Adrenal gland (tissue), 12 donors: ENCODE measurements around the gene TMEM114. TPM values are rescaled to one million over a fixed set of nuclear protein-coding genes. Genes with fewer than 3 reads are reported as not detected.

Experiments used
- DNase-seq, 7 donors: peaks; one replicate each; pipeline ENCODE4 v3.0.0-alpha.2; 2019 to 2020
- H3K27ac ChIP-seq, 5 donors: fragments of 200-600 bp; sonication (generic) in 4 of 5; 1 replicate in 3 of 5; 2 replicates in 2 of 5; pipeline versions ENCODE4 v1.5.1 to v1.8.0; 2016 to 2020; ENCODE audit warnings: mild to moderate bottlenecking in 1 of 5
- H3K27me3 ChIP-seq: fragments of 200-600 bp; 2 replicates; pipeline ENCODE4 v1.8.0; 2021
- H3K36me3 ChIP-seq, 2 donors: fragments of 200-600 bp; replicated peaks in 1 of 2; 1 replicate in 1 of 2; 2 replicates in 1 of 2; pipeline versions ENCODE4 v1.5.1 to v1.8.0; 2018 to 2022
- H3K4me1 ChIP-seq, 2 donors: fragments of 200-600 bp; replicated peaks in 1 of 2; 1 replicate in 1 of 2; 2 replicates in 1 of 2; pipeline versions ENCODE4 v1.5.1 to v1.8.0; 2018 to 2021
- H3K4me3 ChIP-seq, 4 donors: fragments of 200-600 bp; sonication (generic) in 3 of 4; one replicate each; pipeline ENCODE4 v1.5.1; 2016 to 2018
- H3K9me3 ChIP-seq, 3 donors: fragments of 200-600 bp; sonication (generic) in 1 of 3; replicated peaks in 1 of 3; 1 replicate in 2 of 3; 2 replicates in 1 of 3; pipeline versions ENCODE4 v1.5.1 to v1.8.0; 2016 to 2021
- CTCF ChIP-seq, 6 experiments: fragments of 450-650 bp in 4 of 6; fragments of 200-600 bp in 2 of 6; sonication (generic) in 1 of 6; IDR thresholded peaks; 1 replicate in 5 of 6; 2 replicates in 1 of 6; pipeline versions ENCODE4 v1.5.1 to v1.8.0; 2016 to 2021; ENCODE audit warnings: antibody characterized with exemption in 6 of 6, mild to moderate bottlenecking in 2 of 6, moderate library complexity in 1 of 6
- POLR2A ChIP-seq, 2 donors: fragments of 450-650 bp; IDR thresholded peaks; one replicate each; pipeline ENCODE4 v1.6.1; 2017; ENCODE audit warnings: antibody characterized with exemption in 2 of 2, mild to moderate bottlenecking in 2 of 2, moderate library complexity in 1 of 2
- WGBS, 4 donors: extraction: QIAGEN DNeasy Blood & Tissue Kit in 2 of 4; methylation state at CpG; one replicate each; pipeline versions ENCODE4 v1.1.5 to v1.1.7; 2013 to 2017; 5-methylcytosine and 5-hydroxymethylcytosine counted together
- intact Hi-C, 2 donors: fragments of 100-400 bp; cut with DNase I; formaldehyde crosslinking; loops; one replicate each; pipeline versions ENCODE4 v1.14.1 to v1.15.0; 2022 to 2023
- polyA plus RNA-seq, 3 donors: library from polyadenylated mRNA; stranded (reverse); fragments of 200-250 nt in 2 of 3; fragments of 350-450 nt in 1 of 3; fragmentation: Illumina TruSeq in 1 of 3; extraction: RNeasy Lipid Tissue Mini Kit (QIAGEN cat#74804) in 1 of 3; gene quantifications; one replicate each; pipeline ENCODE4 v1.2.3, GENCODE V29; 2013 to 2014
- total RNA-seq, 9 donors: library from RNA; depleted of rRNA in 4 of 9; stranded (reverse); fragments of >200 nt in 4 of 9; fragments of 120-200 nt in 1 of 9; fragmentation: NEBNext Ultra II Directional in 1 of 9; extraction: Animal tissue kit (Norgen Biotek cat#: 25700) in 1 of 9; gene quantifications; one replicate each; pipeline versions ENCODE4 v1.1.0 to v1.2.4, GENCODE V29; 2013 to 2023
- donor health status: healthy with polysubstance abuse.
- donor health status: Bipolar disorder and iron deficiency.
- donor health status: DM: yes; HTN: yes; CAD: no.
- donor health status: DM: no; HTN: no; CAD: no.
- donor health status: DM: no; HTN: no; CAD: no.
- donor health status: DM: yes; HTN: yes; CAD: no.

Gene TMEM114
- total and polyA plus RNA-seq, 12 donors, result 0.24 to 1.1 TPM; not detected in 10

- DNase-seq, result no peak
- no peak for TF ChIP-seq POLR2A (IDR thresholded peaks at IDR 0.05)
- TF ChIP-seq CTCF (IDR thresholded peaks at IDR 0.05), result no peak
- Histone ChIP-seq H3K27ac (no peak overlapping the region), H3K4me3 (no peak overlapping the region), H3K27me3 (peaks cover 6% of the 10 kb centered on the region), H3K36me3 (no peaks in the 10 kb centered on the region), H3K4me1 (no peaks in the 10 kb centered on the region), H3K9me3 (no peaks in the 10 kb centered on the region)
- intact Hi-C loops, result no loop called here
- 57 to 69% (median 68%) methylated on average over 9 of the region's 9 CpGs for WGBS, 4 donors
Observed at GRCh38 chr16:8607214-8607613, 16.9 kb upstream of the TMEM114 start.

GRCh38 chr16:8605554-8605953, 15.2 kb upstream of the TMEM114 start:
- Histone ChIP-seq H3K27me3 (peaks cover 6% of the 10 kb centered on the region), H3K36me3 (no peaks in the 10 kb centered on the region), H3K9me3 (no peaks in the 10 kb centered on the region), H3K4me1 (no peaks in the 10 kb centered on the region), H3K27ac (no peak overlapping the region), H3K4me3 (no peak overlapping the region)
- TF ChIP-seq CTCF (IDR thresholded peaks at IDR 0.05) (no peak), POLR2A (IDR thresholded peaks at IDR 0.05) (no peak)
- no peak for DNase-seq
- intact Hi-C loops, result no loop called here

GRCh38 chr16:8600144-8600775, 9.9 kb upstream of the TMEM114 start:
- H3K27ac ChIP-seq, result no peak overlapping the region
- no peaks in the 10 kb centered on the region for H3K27me3 ChIP-seq
- H3K9me3 ChIP-seq, result no peaks in the 10 kb centered on the region
- no peaks in the 10 kb centered on the region for H3K4me1 ChIP-seq
- TF ChIP-seq POLR2A (IDR thresholded peaks at IDR 0.05), result no peak
- no peak for TF ChIP-seq CTCF (IDR thresholded peaks at IDR 0.05)
- intact Hi-C loops, result no loop called here
- no peaks in the 10 kb centered on the region for H3K36me3 ChIP-seq
- 53 to 62% (median 56%) methylated on average over 6 to 11 of the region's 11 CpGs for WGBS, 4 donors
- no peak for DNase-seq
- H3K4me3 ChIP-seq, result no peak overlapping the region

GRCh38 chr16:8596581-8596980, 6.3 kb upstream of the TMEM114 start:
- H3K9me3 ChIP-seq, result no peaks in the 10 kb centered on the region
- TF ChIP-seq CTCF (IDR thresholded peaks at IDR 0.05) (no peak), POLR2A (IDR thresholded peaks at IDR 0.05) (no peak)
- H3K4me1 ChIP-seq, result no peaks in the 10 kb centered on the region
- WGBS, 4 donors, result 86 to 100% (median 91%) methylated on average over 1 of the region's 1 CpG
- H3K36me3 ChIP-seq, result no peaks in the 10 kb centered on the region
- peaks cover 3% of the 10 kb centered on the region for H3K27me3 ChIP-seq
- H3K27ac ChIP-seq, result no peak overlapping the region
- DNase-seq, result no peak
- intact Hi-C loops, result no loop called here
- H3K4me3 ChIP-seq, result no peak overlapping the region
